Neuronal stem cell (in vitro differentiated cells): ENCODE results near the gene MYOC.

Source experiments
- DNase-seq: peaks from one replicate; pipeline ENCODE4 v3.0.0-alpha.2; 2013; ENCODE audit warnings: low spot score
- H2AFZ ChIP-seq: one replicate; pipeline ENCODE4 v1.6.1; 2013; ENCODE audit warnings: mild to moderate bottlenecking, low read length, inconsistent platforms
- H2AK5ac ChIP-seq: 2 replicates; pipeline ENCODE4 v1.6.1; 2013; ENCODE audit warnings: low read depth, mild to moderate bottlenecking, inconsistent platforms, low read length, moderate library complexity, mixed read lengths
- H2BK120ac ChIP-seq: 2 replicates; pipeline ENCODE4 v1.6.1; 2013; ENCODE audit warnings: low read depth, mild to moderate bottlenecking, inconsistent platforms, low read length, moderate library complexity, mixed read lengths
- H2BK12ac ChIP-seq: one replicate; pipeline ENCODE4 v1.6.1; 2013; ENCODE audit warnings: low read length, inconsistent platforms
- H2BK15ac ChIP-seq: 2 replicates; pipeline ENCODE4 v1.6.1; 2013; ENCODE audit warnings: mild to moderate bottlenecking, low read length, inconsistent platforms, mixed read lengths
- H2BK5ac ChIP-seq: one replicate; pipeline ENCODE4 v1.6.1; 2013; ENCODE audit warnings: inconsistent platforms, mild to moderate bottlenecking, low read length, moderate library complexity
- H3K14ac ChIP-seq: one replicate; pipeline ENCODE4 v1.6.1; 2013; ENCODE audit warnings: low read length, inconsistent platforms
- H3K18ac ChIP-seq: 2 replicates; pipeline ENCODE4 v1.6.1; 2013; ENCODE audit warnings: low read length, inconsistent platforms
- H3K23ac ChIP-seq: 2 replicates; pipeline ENCODE4 v1.6.1; 2013; ENCODE audit warnings: low read depth, mild to moderate bottlenecking, mixed read lengths, low read length, inconsistent platforms; ENCODE audit not compliant: poor library complexity
- H3K27ac ChIP-seq: replicated peaks from 3 replicates; pipeline ENCODE4 v1.5.1; 2013; ENCODE audit warnings: low read length, inconsistent platforms
- H3K27me3 ChIP-seq, 3 experiments: 2 replicates each; pipeline ENCODE4 v1.6.1; 2013; ENCODE audit warnings: low read length in 3 of 3, mild to moderate bottlenecking in 2 of 3, inconsistent platforms in 1 of 3, low read depth in 1 of 3, mixed read lengths in 1 of 3, moderate library complexity in 1 of 3; ENCODE audit not compliant: control insufficient read depth in 3 of 3, insufficient read depth in 3 of 3
- H3K36me3 ChIP-seq, 2 donors: replicated peaks in 1 of 2; 2 replicates each; pipeline ENCODE4 v1.6.1; 2013; ENCODE audit warnings: low read length in 2 of 2; ENCODE audit not compliant: control insufficient read depth in 2 of 2, insufficient read depth in 2 of 2
- H3K4ac ChIP-seq: 2 replicates; pipeline ENCODE4 v1.6.1; 2013; ENCODE audit warnings: inconsistent platforms, mild to moderate bottlenecking, low read length, moderate library complexity
- H3K4me1 ChIP-seq, 2 donors: 1 replicate in 1 of 2; 2 replicates in 1 of 2; pipeline ENCODE4 v1.6.1; 2013; ENCODE audit warnings: low read length in 2 of 2, low read depth in 1 of 2; ENCODE audit not compliant: control insufficient read depth in 2 of 2, insufficient read depth in 1 of 2
- H3K4me2 ChIP-seq: one replicate; pipeline ENCODE4 v1.6.1; 2013; ENCODE audit warnings: mild to moderate bottlenecking, low read length, inconsistent platforms; ENCODE audit not compliant: insufficient read depth, poor library complexity, severe bottlenecking
- H3K4me3 ChIP-seq, 2 donors: 2 replicates each; pipeline ENCODE4 v1.5.1; 2013; ENCODE audit warnings: low read length in 2 of 2, mild to moderate bottlenecking in 2 of 2, inconsistent platforms in 1 of 2, moderate library complexity in 1 of 2
- H3K79me1 ChIP-seq: one replicate; pipeline ENCODE4 v1.6.1; 2013; ENCODE audit warnings: low read depth, mild to moderate bottlenecking, inconsistent platforms, low read length, moderate library complexity
- H3K9ac ChIP-seq: one replicate; pipeline ENCODE4 v1.6.1; 2013; ENCODE audit warnings: mild to moderate bottlenecking, low read depth, low read length, inconsistent platforms; ENCODE audit not compliant: poor library complexity
- H3K9me3 ChIP-seq, 2 donors: replicated peaks in 1 of 2; 2 replicates each; pipeline versions ENCODE3 to v1.6.1; 2013; ENCODE audit warnings: low read length in 2 of 2, mild to moderate bottlenecking in 2 of 2, inconsistent platforms in 1 of 2, low read depth in 1 of 2, mixed read lengths in 1 of 2, moderate library complexity in 1 of 2; ENCODE audit not compliant: control insufficient read depth in 2 of 2, insufficient read depth in 1 of 2
- H4K8ac ChIP-seq: one replicate; pipeline ENCODE4 v1.6.1; 2013; ENCODE audit warnings: low read depth, mild to moderate bottlenecking, inconsistent platforms, low read length, moderate library complexity
- H4K91ac ChIP-seq: one replicate; pipeline ENCODE4 v1.6.1; 2013; ENCODE audit warnings: low read length, low read depth, mild to moderate bottlenecking, inconsistent platforms; ENCODE audit not compliant: poor library complexity
- WGBS, 2 donors: extraction: QIAGEN DNeasy Blood & Tissue Kit; methylation state at CpG; one replicate each; pipeline ENCODE4 v1.1.7; 2013; ENCODE audit warnings: missing lambda C conversion rate in 2 of 2, mixed read lengths in 1 of 2; ENCODE audit not compliant: insufficient read length in 2 of 2, insufficient replicate concordance in 1 of 2; ENCODE audit errors: extremely low coverage in 2 of 2; 5-methylcytosine and 5-hydroxymethylcytosine counted together

Gene MYOC

GRCh38 chr1:171670739-171671138 lies 18.3 kb upstream of the MYOC start:
- Histone ChIP-seq H3K9ac (no peak overlapping the region), H3K4me2 (no peak overlapping the region), H2BK15ac (no peak overlapping the region), H2BK12ac (no peak overlapping the region), H3K4ac (no peak overlapping the region), H3K79me1 (no peaks in the 10 kb centered on the region), H4K8ac (peak overlapping the region; percentile 17), H4K91ac (no peak overlapping the region), H3K4me3 (peak overlapping the region in 1 of 2 donors; percentile 54), H2BK120ac (no peak overlapping the region), H2BK5ac (no peak overlapping the region), H3K23ac (peak overlapping the region; percentile 65), H3K18ac (peak overlapping the region; percentile 64), H3K4me1 (no peaks in the 10 kb centered on the region), H3K36me3 (no peaks in the 10 kb centered on the region), H2AK5ac (peak overlapping the region; percentile 28), H3K9me3 (no peaks in the 10 kb centered on the region), H3K27ac (no peak overlapping the region), H3K27me3 (no peaks in the 10 kb centered on the region), H2AFZ (no peak overlapping the region), H3K14ac (no peak overlapping the region)
- no peak for DNase-seq
- no CpG with 5 or more reads among the region's 28 CpGs for WGBS, 2 donors

GRCh38 chr1:171668372-171668771 lies 15.9 kb upstream of the MYOC start:
- Histone ChIP-seq H2AK5ac (no peak overlapping the region), H3K4ac (no peak overlapping the region), H3K79me1 (no peaks in the 10 kb centered on the region), H3K23ac (no peak overlapping the region), H2BK15ac (no peak overlapping the region), H3K4me2 (no peak overlapping the region), H3K9ac (no peak overlapping the region), H3K4me3 (no peak overlapping the region), H3K4me1 (peaks cover 0 to 4% of the 10 kb centered on the region in 2 donors), H2AFZ (no peak overlapping the region), H3K18ac (no peak overlapping the region), H3K9me3 (no peaks in the 10 kb centered on the region), H3K27me3 (peaks cover 0 to 11% (median 0%) of the 10 kb centered on the region in 3 experiments), H3K36me3 (no peaks in the 10 kb centered on the region), H4K8ac (no peak overlapping the region), H4K91ac (no peak overlapping the region), H2BK12ac (no peak overlapping the region), H2BK120ac (no peak overlapping the region), H3K14ac (no peak overlapping the region), H3K27ac (no peak overlapping the region), H2BK5ac (no peak overlapping the region)
- WGBS, 2 donors: no CpG with 5 or more reads among the region's 5 CpGs
- no peak for DNase-seq

- H3K36me3 ChIP-seq: no peaks in the 10 kb centered on the region
- no peak overlapping the region for H3K4ac ChIP-seq
- H2AK5ac ChIP-seq: no peak overlapping the region
- peaks cover 0 to 11% (median 0%) of the 10 kb centered on the region in 3 experiments for H3K27me3 ChIP-seq
- no peak overlapping the region for H4K8ac ChIP-seq
- no peaks in the 10 kb centered on the region for H3K9me3 ChIP-seq
- no peak for DNase-seq
- no peak overlapping the region for H2BK15ac ChIP-seq
- no peak overlapping the region for H3K18ac ChIP-seq
- H2BK120ac ChIP-seq: no peak overlapping the region
- no peak overlapping the region for H3K4me3 ChIP-seq
- H4K91ac ChIP-seq: no peak overlapping the region
- no peak overlapping the region for H2BK5ac ChIP-seq
- no peak overlapping the region for H3K9ac ChIP-seq
- H2AFZ ChIP-seq: no peak overlapping the region
- H3K4me1 ChIP-seq: peaks cover 0 to 4% of the 10 kb centered on the region in 2 donors
- WGBS, 2 donors: no CpG with 5 or more reads among the region's 4 CpGs
- H2BK12ac ChIP-seq: no peak overlapping the region
- H3K27ac ChIP-seq: no peak overlapping the region
- no peak overlapping the region for H3K23ac ChIP-seq
- H3K14ac ChIP-seq: no peak overlapping the region
- H3K4me2 ChIP-seq: no peak overlapping the region
- H3K79me1 ChIP-seq: no peaks in the 10 kb centered on the region
Observed at GRCh38 chr1:171666114-171666769, 13.8 kb upstream of the MYOC start.

- DNase-seq: no peak
- H2BK120ac ChIP-seq: no peak overlapping the region
- H3K9me3 ChIP-seq: no peaks in the 10 kb centered on the region
- no peak overlapping the region for H3K4ac ChIP-seq
- no peak overlapping the region for H2AFZ ChIP-seq
- no peak overlapping the region for H3K4me3 ChIP-seq
- H3K23ac ChIP-seq: no peak overlapping the region
- H3K27ac ChIP-seq: no peak overlapping the region
- H3K79me1 ChIP-seq: no peaks in the 10 kb centered on the region
- H3K27me3 ChIP-seq: peaks cover 0 to 11% (median 0%) of the 10 kb centered on the region in 3 experiments
- H2BK15ac ChIP-seq: no peak overlapping the region
- H4K91ac ChIP-seq: no peak overlapping the region
- H3K14ac ChIP-seq: no peak overlapping the region
- no peaks in the 10 kb centered on the region for H3K36me3 ChIP-seq
- H2BK5ac ChIP-seq: no peak overlapping the region
- no peak overlapping the region for H3K4me2 ChIP-seq
- no peak overlapping the region for H2AK5ac ChIP-seq
- H3K9ac ChIP-seq: no peak overlapping the region
- H3K4me1 ChIP-seq: peaks cover 0 to 4% of the 10 kb centered on the region in 2 donors
- H3K18ac ChIP-seq: no peak overlapping the region
- H2BK12ac ChIP-seq: no peak overlapping the region
- no peak overlapping the region for H4K8ac ChIP-seq
Observed at GRCh38 chr1:171664976-171665375, 12.5 kb upstream of the MYOC start.
